Ishikawa (cell line): ENCODE measurements around the gene UPF2.

Experiments
- CEBPB ChIP-seq: IDR thresholded peaks from 2 replicates; pipeline ENCODE4 v1.6.1; 2012
- CREB1 ChIP-seq: IDR thresholded peaks from 2 replicates; pipeline ENCODE4 v1.6.1; 2012; ENCODE audit warnings: low read depth
- EP300 ChIP-seq: IDR thresholded peaks from 2 replicates; pipeline ENCODE4 v1.6.1; 2012; ENCODE audit warnings: borderline replicate concordance
- NFIC ChIP-seq: IDR thresholded peaks from 2 replicates; pipeline ENCODE4 v1.6.1; 2012
- RAD21 ChIP-seq: IDR thresholded peaks from 2 replicates; pipeline ENCODE4 v1.6.1; 2012; ENCODE audit warnings: low read depth
- TAF1 ChIP-seq: IDR thresholded peaks from 2 replicates; pipeline ENCODE4 v1.6.1; 2012; ENCODE audit warnings: low read depth, mild to moderate bottlenecking
- ZBTB7A ChIP-seq: IDR thresholded peaks from 2 replicates; pipeline ENCODE4 v1.6.1; 2012; ENCODE audit warnings: low read depth
- TF ChIP-seq, protein P1 (sequence below): IDR thresholded peaks from 2 replicates; pipeline ENCODE4 v1.6.1; 2012; ENCODE audit warnings: low read depth, mild to moderate bottlenecking
- TF ChIP-seq, protein P2 (sequence below): IDR thresholded peaks from 2 replicates; pipeline ENCODE4 v1.6.1; 2012

DNA sequence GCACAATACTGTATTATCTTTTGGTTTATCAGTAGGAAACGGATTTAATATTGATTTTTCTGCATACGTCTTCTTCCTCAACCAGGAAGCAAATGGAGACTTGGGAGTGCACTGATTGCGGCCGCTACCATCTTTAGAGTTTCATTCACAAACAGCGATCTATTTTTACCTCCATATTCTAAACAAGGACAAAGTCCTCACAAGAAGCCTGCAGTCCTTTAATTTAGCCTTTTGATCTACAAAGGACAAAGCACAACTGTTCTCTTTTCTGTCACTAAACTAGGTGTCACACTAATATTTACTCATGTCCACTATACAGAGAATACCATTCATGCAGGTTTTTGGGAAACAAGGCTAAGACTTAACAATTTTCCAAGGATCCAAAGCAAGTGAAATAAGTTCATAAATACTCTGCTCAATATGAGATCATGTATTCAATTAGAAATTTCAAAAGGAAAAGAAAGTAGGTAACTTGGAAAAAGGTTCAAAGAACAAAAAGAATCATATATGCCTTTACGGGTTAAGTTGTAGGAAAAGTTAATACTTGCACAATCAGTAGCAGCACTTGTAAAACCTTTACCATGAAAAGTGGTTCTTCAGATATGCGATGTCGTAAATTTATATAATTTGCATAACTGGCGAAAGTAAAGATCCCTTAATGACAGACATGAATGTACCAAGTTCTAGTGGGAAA lies 92.1 kb downstream of the UPF2 start:
- TF ChIP-seq EP300 (no peak), ZBTB7A (no peak), TAF1 (no peak), CREB1 (no peak), RAD21 (no peak), NFIC (no peak), CEBPB (no peak)
- TF ChIP-seq, protein P1, sequence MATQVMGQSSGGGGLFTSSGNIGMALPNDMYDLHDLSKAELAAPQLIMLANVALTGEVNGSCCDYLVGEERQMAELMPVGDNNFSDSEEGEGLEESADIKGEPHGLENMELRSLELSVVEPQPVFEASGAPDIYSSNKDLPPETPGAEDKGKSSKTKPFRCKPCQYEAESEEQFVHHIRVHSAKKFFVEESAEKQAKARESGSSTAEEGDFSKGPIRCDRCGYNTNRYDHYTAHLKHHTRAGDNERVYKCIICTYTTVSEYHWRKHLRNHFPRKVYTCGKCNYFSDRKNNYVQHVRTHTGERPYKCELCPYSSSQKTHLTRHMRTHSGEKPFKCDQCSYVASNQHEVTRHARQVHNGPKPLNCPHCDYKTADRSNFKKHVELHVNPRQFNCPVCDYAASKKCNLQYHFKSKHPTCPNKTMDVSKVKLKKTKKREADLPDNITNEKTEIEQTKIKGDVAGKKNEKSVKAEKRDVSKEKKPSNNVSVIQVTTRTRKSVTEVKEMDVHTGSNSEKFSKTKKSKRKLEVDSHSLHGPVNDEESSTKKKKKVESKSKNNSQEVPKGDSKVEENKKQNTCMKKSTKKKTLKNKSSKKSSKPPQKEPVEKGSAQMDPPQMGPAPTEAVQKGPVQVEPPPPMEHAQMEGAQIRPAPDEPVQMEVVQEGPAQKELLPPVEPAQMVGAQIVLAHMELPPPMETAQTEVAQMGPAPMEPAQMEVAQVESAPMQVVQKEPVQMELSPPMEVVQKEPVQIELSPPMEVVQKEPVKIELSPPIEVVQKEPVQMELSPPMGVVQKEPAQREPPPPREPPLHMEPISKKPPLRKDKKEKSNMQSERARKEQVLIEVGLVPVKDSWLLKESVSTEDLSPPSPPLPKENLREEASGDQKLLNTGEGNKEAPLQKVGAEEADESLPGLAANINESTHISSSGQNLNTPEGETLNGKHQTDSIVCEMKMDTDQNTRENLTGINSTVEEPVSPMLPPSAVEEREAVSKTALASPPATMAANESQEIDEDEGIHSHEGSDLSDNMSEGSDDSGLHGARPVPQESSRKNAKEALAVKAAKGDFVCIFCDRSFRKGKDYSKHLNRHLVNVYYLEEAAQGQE: no peak
- TF ChIP-seq, protein P2, sequence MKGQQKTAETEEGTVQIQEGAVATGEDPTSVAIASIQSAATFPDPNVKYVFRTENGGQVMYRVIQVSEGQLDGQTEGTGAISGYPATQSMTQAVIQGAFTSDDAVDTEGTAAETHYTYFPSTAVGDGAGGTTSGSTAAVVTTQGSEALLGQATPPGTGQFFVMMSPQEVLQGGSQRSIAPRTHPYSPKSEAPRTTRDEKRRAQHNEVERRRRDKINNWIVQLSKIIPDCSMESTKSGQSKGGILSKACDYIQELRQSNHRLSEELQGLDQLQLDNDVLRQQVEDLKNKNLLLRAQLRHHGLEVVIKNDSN: no peak
